CD14-positive monocyte (primary cell): Measurements from ENCODE around the gene GPER1. TPM values are rescaled to one million over a fixed set of nuclear protein-coding genes. Genes with fewer than 3 reads are reported as not detected.
"Not testable (repeated sequence)": the region's sequence is repeated elsewhere in the genome, so short reads cannot be mapped to it uniquely, and the experiment has no call there.

Experiments
- DNase-seq, 3 donors: peaks; one replicate each; pipeline ENCODE4 v3.0.0-alpha.2; 2011 to 2022
- H2AFZ ChIP-seq: 2 replicates; pipeline ENCODE4 v1.6.0; 2012; ENCODE audit warnings: mild to moderate bottlenecking, low read depth, low read length, inconsistent platforms; ENCODE audit not compliant: insufficient read depth, poor library complexity, severe bottlenecking
- H3K27ac ChIP-seq, 2 donors: 1 replicate in 1 of 2; 2 replicates in 1 of 2; pipeline ENCODE4 v1.5.1; 2012 to 2013; ENCODE audit warnings: low read length in 2 of 2, control low read depth in 1 of 2, inconsistent platforms in 1 of 2, low read depth in 1 of 2, mild to moderate bottlenecking in 1 of 2
- H3K27me3 ChIP-seq, 2 donors: one replicate each; pipeline versions ENCODE4 v1.6.0 to v1.6.1; 2011 to 2013; ENCODE audit warnings: low read length in 2 of 2; ENCODE audit not compliant: control insufficient read depth in 2 of 2, insufficient read depth in 2 of 2
- H3K36me3 ChIP-seq, 2 donors: replicated peaks in 1 of 2; 1 replicate in 1 of 2; 2 replicates in 1 of 2; pipeline versions ENCODE4 v1.5.1 to v1.6.1; 2012 to 2013; ENCODE audit warnings: low read length in 2 of 2, control low read depth in 1 of 2, inconsistent platforms in 1 of 2, mild to moderate bottlenecking in 1 of 2; ENCODE audit not compliant: insufficient read depth in 2 of 2, control insufficient read depth in 1 of 2
- H3K4me1 ChIP-seq, 2 donors: 1 replicate in 1 of 2; 2 replicates in 1 of 2; pipeline versions ENCODE4 v1.5.1 to v1.6.1; 2012 to 2013; ENCODE audit warnings: low read length in 2 of 2, control low read depth in 1 of 2, inconsistent platforms in 1 of 2, mild to moderate bottlenecking in 1 of 2, moderate library complexity in 1 of 2; ENCODE audit not compliant: insufficient read depth in 2 of 2, control insufficient read depth in 1 of 2
- H3K4me2 ChIP-seq: replicated peaks from 2 replicates; pipeline ENCODE3; 2012; ENCODE audit warnings: low read length, moderate library complexity, mild to moderate bottlenecking; ENCODE audit not compliant: poor library complexity, severe bottlenecking; ENCODE audit errors: extremely low read depth
- H3K4me3 ChIP-seq, 3 experiments: fragments of 200-600 bp in 1 of 3; sonication (generic) in 1 of 3; replicated peaks in 1 of 3; 1 replicate in 2 of 3; 2 replicates in 1 of 3; pipeline ENCODE4 v1.5.1; 2011 to 2013; ENCODE audit warnings: low read length in 3 of 3, mild to moderate bottlenecking in 3 of 3, control low read depth in 2 of 3, low read depth in 2 of 3, inconsistent platforms in 1 of 3, moderate library complexity in 1 of 3
- H3K79me2 ChIP-seq: 2 replicates; pipeline ENCODE4 v1.6.0; 2012; ENCODE audit warnings: mild to moderate bottlenecking, control low read depth, inconsistent platforms, low read length, moderate library complexity; ENCODE audit not compliant: insufficient read depth
- H3K9ac ChIP-seq: 2 replicates; pipeline ENCODE4 v1.6.0; 2017; ENCODE audit warnings: low read length, mild to moderate bottlenecking; ENCODE audit not compliant: insufficient read depth, poor library complexity, severe bottlenecking
- H3K9me3 ChIP-seq, 2 donors: replicated peaks in 1 of 2; 1 replicate in 1 of 2; 2 replicates in 1 of 2; pipeline versions ENCODE4 v1.5.1 to v1.6.1; 2012 to 2013; ENCODE audit warnings: low read length in 2 of 2, control low read depth in 1 of 2; ENCODE audit not compliant: control insufficient read depth in 1 of 2, insufficient read depth in 1 of 2
- H4K20me1 ChIP-seq: 2 replicates; pipeline ENCODE4 v1.6.0; 2012; ENCODE audit warnings: mild to moderate bottlenecking, low read length, control low read depth, moderate library complexity; ENCODE audit not compliant: insufficient read depth
- H3K27ac Mint-ChIP-seq, 7 donors: one replicate each; pipeline ENCODE4 v1.8.0; 2020; ENCODE audit warnings: mild to moderate bottlenecking in 7 of 7, mixed read lengths in 7 of 7, moderate library complexity in 6 of 7, inconsistent platforms in 2 of 7
- H3K27me3 Mint-ChIP-seq, 3 donors: one replicate each; pipeline ENCODE4 v1.8.0; 2021 to 2022; ENCODE audit warnings: low read depth in 3 of 3, mild to moderate bottlenecking in 3 of 3, mixed read lengths in 3 of 3, moderate library complexity in 3 of 3, inconsistent platforms in 1 of 3
- H3K36me3 Mint-ChIP-seq, 2 donors: one replicate each; pipeline ENCODE4 v1.8.0; 2020; ENCODE audit warnings: mixed read lengths in 2 of 2, inconsistent platforms in 1 of 2, mild to moderate bottlenecking in 1 of 2
- H3K4me1 Mint-ChIP-seq: one replicate; pipeline ENCODE4 v1.8.0; 2020; ENCODE audit warnings: mild to moderate bottlenecking, mixed read lengths
- H3K4me3 Mint-ChIP-seq, 2 donors: one replicate each; pipeline ENCODE4 v1.8.0; 2020; ENCODE audit warnings: mild to moderate bottlenecking in 2 of 2, mixed read lengths in 2 of 2, moderate library complexity in 1 of 2
- H3K9me3 Mint-ChIP-seq, 7 donors: one replicate each; pipeline ENCODE4 v1.8.0; 2020 to 2022; ENCODE audit warnings: mixed read lengths in 7 of 7, mild to moderate bottlenecking in 6 of 7, moderate library complexity in 6 of 7, inconsistent platforms in 2 of 7
- CTCF ChIP-seq: fragments of 200-600 bp; IDR thresholded peaks from one replicate; pipeline ENCODE4 v1.8.0; 2022; ENCODE audit warnings: antibody characterized with exemption, mild to moderate bottlenecking
- WGBS: methylation state at CpG from one replicate; pipeline ENCODE4 v1.1.5; 2013; ENCODE audit warnings: missing lambda C conversion rate; ENCODE audit not compliant: insufficient coverage; 5-methylcytosine and 5-hydroxymethylcytosine counted together
- intact Hi-C, 2 donors: fragments of 100-400 bp; cut with micrococcal nuclease; formaldehyde crosslinking; loops; one replicate each; pipeline versions ENCODE4 v1.15.0 to v1.15.1; 2023
- polyA minus RNA-seq: library from RNA; depleted of rRNA, polyadenylated mRNA; stranded (reverse); fragments of >200 nt; gene quantifications from 2 replicates; pipeline ENCODE4 v1.2.3, GENCODE V29; 2012
- polyA plus RNA-seq, 3 donors: library from polyadenylated mRNA; depleted of rRNA in 1 of 3; unstranded in 2 of 3; stranded (reverse) in 1 of 3; fragments of 300-500 nt in 2 of 3; fragments of >200 nt in 1 of 3; fragmentation: Illumina TruSeq in 2 of 3; gene quantifications; 1 replicate in 2 of 3; 2 replicates in 1 of 3; pipeline ENCODE4 v1.2.3, GENCODE V29; 2012 to 2021
- total RNA-seq, 12 experiments: library from RNA in 1 of 12; stranded (reverse) in 1 of 12; fragments of 120-200 nt in 1 of 12; gene quantifications; one replicate each; pipeline ENCODE4 v1.2.4 and lab custom pipeline; 2013 to 2026; ENCODE audit warnings: mixed read lengths in 6 of 12, inconsistent platforms in 1 of 12

The GPER1 gene
- total RNA-seq (2013), result 1.4 TPM
- 1 to 10 TPM in 2 of 3 donors, under 1 TPM in 1; 0.35 to 10.0 (median 4.1) TPM for polyA plus RNA-seq
- 3.7 and 4.6 TPM in 2 replicates for polyA minus RNA-seq
- total RNA-seq (lab: John Stamatoyannopoulos, UW), result 0.16 to 1.5 (median 0.92) reads per million in 11 experiments

GRCh38 chr7:1087952-1088920 lies at the start of gene GPER1:
Gene GPER1, plus strand, starts transcription at chr7:1088113. Its CDS starts 3,616 bp downstream, at chr7:1091729.
- Histone ChIP-seq H3K4me3 (peak within 1 kb of the TSS; percentile 31 to 80 (median 36)), H3K27me3 (no peaks in the 10 kb centered on the region), H3K4me2 (peak within 1 kb of the TSS; percentile 87), H4K20me1 (no peaks in the 10 kb centered on the region), H3K9me3 (no peaks in the 10 kb centered on the region), H3K79me2 (no peaks in the 10 kb centered on the region), H3K4me1 (peaks cover 57 to 64% of the 10 kb centered on the region in 2 donors), H2AFZ (peak within 1 kb of the TSS; percentile 86), H3K27ac (peak within 1 kb of the TSS in 1 of 2 donors; percentile 41), H3K9ac (peak within 1 kb of the TSS; percentile 62), H3K36me3 (peaks cover 0 to 3% of the 10 kb centered on the region in 2 donors)
- TF ChIP-seq CTCF, result no peak
- DNase-seq, result no peak
- Mint-ChIP-seq H3K4me1 (peaks cover 55% of the 10 kb centered on the region), H3K27me3 (peaks cover 2 to 9% (median 6%) of the 10 kb centered on the region in 3 donors), H3K4me3 (peak within 1 kb of the TSS; percentile 81 to 93), H3K9me3 (no peaks in the 10 kb centered on the region), H3K36me3 (peaks cover 4 to 6% of the 10 kb centered on the region in 2 donors), H3K27ac (peak within 1 kb of the TSS in 2 of 7 donors; percentile 25 to 80)
- WGBS, result 68% methylated on average over 21 of the region's 28 CpGs
- intact Hi-C loops, result loop anchor here (2.0 to 5.0 kb wide), 4 partner anchors 44 to 94 kb away; no protein-coding TSS in a partner anchor

- H3K4me3 Mint-ChIP-seq, result not testable (repeated sequence)
Observed at GRCh38 chr7:1040233-1040632, 47.7 kb upstream of the GPER1 start.

More at GRCh38 chr7:1040233-1040632, 47.7 kb upstream of the GPER1 start:
- H3K36me3 ChIP-seq, H3K36me3 Mint-ChIP-seq, H3K4me2 ChIP-seq, H3K4me3 ChIP-seq, H2AFZ ChIP-seq, intact Hi-C loops, H3K27ac Mint-ChIP-seq, H4K20me1 ChIP-seq, DNase-seq, H3K9ac ChIP-seq, H3K79me2 ChIP-seq, H3K9me3 ChIP-seq, H3K27ac ChIP-seq: not testable (repeated sequence)
- Mint-ChIP-seq H3K27me3 (peaks cover 2 to 10% (median 7%) of the 10 kb centered on the region in 3 donors), H3K9me3 (peaks cover 0 to 14% (median 9%) of the 10 kb centered on the region in 7 donors), H3K4me1 (peaks cover 17% of the 10 kb centered on the region)
- WGBS, result no CpG with 5 or more reads among the region's 1 CpG
- peaks cover 20 to 39% of the 10 kb centered on the region in 2 donors for H3K4me1 ChIP-seq
- H3K27me3 ChIP-seq, result peaks cover 0 to 22% of the 10 kb centered on the region in 2 donors
